GM21717 (cell line): ENCODE measurements around the gene MTARC1.

Experiments used
- ATAC-seq: cut with Tn5 transposase; IDR thresholded peaks from one replicate; pipeline ENCODE4 v1.9.1; 2021; ENCODE audit warnings: mild to moderate bottlenecking, moderate library complexity; ENCODE audit not compliant: unreplicated experiment

MTARC1 gene

GRCh38 chr1:220786337-220787068 lies at the start of gene MTARC1:
Gene MTARC1, plus strand, starts transcription at chr1:220786913. Its CDS starts 32 bp downstream, at chr1:220786945.
- ATAC-seq, result peak; percentile 61

GRCh38 chr1:220741349-220741748 lies 45.4 kb upstream of the MTARC1 start:
- ATAC-seq, result no peak

GRCh38 chr1:220741825-220742224 lies 44.9 kb upstream of the MTARC1 start:
- no peak for ATAC-seq

GRCh38 chr1:220742520-220742919 lies 44.2 kb upstream of the MTARC1 start:
- no peak for ATAC-seq

GRCh38 chr1:220746851-220747250 lies 39.9 kb upstream of the MTARC1 start:
- no peak for ATAC-seq

- no peak for ATAC-seq
Measured at GRCh38 chr1:220747437-220748088, 39.1 kb upstream of the MTARC1 start.

- peak; percentile 88 for ATAC-seq
Measured at GRCh38 chr1:220748089-220748934, 38.4 kb upstream of the MTARC1 start, which contains the start of gene MTARC2. Gene MTARC2, plus strand, starts transcription at chr1:220748322. Its CDS starts 210 bp downstream, at chr1:220748532.

- ATAC-seq, result no peak
Measured at GRCh38 chr1:220748936-220749335, 37.8 kb upstream of the MTARC1 start.

- no peak for ATAC-seq
Measured at GRCh38 chr1:220750131-220750515, 36.6 kb upstream of the MTARC1 start.

- ATAC-seq, result no peak
Measured at GRCh38 chr1:220751111-220751510, 35.6 kb upstream of the MTARC1 start.

GRCh38 chr1:220754212-220754917 lies 32.3 kb upstream of the MTARC1 start:
- no peak for ATAC-seq

- no peak for ATAC-seq
Measured at GRCh38 chr1:220754918-220755295, 31.8 kb upstream of the MTARC1 start.

GRCh38 chr1:220755309-220755708 lies 31.4 kb upstream of the MTARC1 start:
- no peak for ATAC-seq

- ATAC-seq, result no peak
Measured at GRCh38 chr1:220757441-220757840, 29.3 kb upstream of the MTARC1 start.

GRCh38 chr1:220759147-220759546 lies 27.6 kb upstream of the MTARC1 start:
- no peak for ATAC-seq

- no peak for ATAC-seq
Measured at GRCh38 chr1:220761688-220762427, 24.9 kb upstream of the MTARC1 start.

GRCh38 chr1:220764757-220765156 lies 22.0 kb upstream of the MTARC1 start:
- no peak for ATAC-seq

- no peak for ATAC-seq
Measured at GRCh38 chr1:220767312-220768125, 19.2 kb upstream of the MTARC1 start.

- no peak for ATAC-seq
Measured at GRCh38 chr1:220768126-220768601, 18.5 kb upstream of the MTARC1 start.
